Esophagus mucosa (tissue), 1 donor: ENCODE data around the gene CNTFR. TPM values are rescaled to one million over a fixed set of nuclear protein-coding genes. Genes with fewer than 3 reads are reported as not detected.

Experiments
- ATAC-seq: fragments of 200-7000 bp; cut with Tn5 transposase; one replicate; pipeline ENCODE4 v1.9.1; 2020
- total RNA-seq: library from RNA; stranded (reverse); gene quantifications from one replicate; pipeline ENCODE4 v1.2.4, GENCODE V29; 2023
- donor health status: DM: yes; HTN: yes; CAD: no.

CNTFR gene
- total RNA-seq, 1 donor from 2014 or later = not detected

DNA sequence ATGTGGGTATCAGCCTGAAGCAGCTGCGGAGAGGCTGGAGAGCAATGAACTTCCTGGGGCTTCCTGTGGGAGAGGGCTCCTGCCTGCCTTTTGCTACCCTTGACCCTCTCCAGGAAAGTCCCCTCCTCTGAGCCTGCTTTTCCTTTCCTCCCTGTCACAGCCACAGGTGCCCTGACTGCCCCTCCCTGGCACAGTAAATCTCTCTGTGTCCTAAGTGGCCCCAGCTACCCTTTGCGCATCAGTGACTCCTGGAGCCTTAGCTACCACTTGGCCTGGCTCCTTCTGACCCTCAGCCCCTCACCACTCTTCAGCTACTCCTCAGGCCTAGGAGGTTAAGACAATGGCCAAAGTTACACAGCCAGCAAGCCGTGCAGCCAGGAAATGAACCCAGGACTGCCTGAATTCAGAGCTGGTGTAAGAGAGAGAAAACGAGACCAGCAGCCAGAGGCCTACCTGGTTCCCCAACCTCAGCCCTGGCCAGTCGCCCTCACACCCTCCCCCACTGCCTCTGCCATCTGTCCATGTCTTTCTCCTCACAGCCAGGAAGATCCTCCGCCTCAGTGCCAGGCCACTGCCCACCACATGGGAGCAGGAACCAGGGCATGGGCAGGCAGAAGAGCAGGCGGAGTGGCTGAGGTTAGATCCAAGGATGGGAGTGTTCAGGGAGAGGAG, 18.6 kb downstream of the CNTFR start:
- no peak for ATAC-seq

DNA sequence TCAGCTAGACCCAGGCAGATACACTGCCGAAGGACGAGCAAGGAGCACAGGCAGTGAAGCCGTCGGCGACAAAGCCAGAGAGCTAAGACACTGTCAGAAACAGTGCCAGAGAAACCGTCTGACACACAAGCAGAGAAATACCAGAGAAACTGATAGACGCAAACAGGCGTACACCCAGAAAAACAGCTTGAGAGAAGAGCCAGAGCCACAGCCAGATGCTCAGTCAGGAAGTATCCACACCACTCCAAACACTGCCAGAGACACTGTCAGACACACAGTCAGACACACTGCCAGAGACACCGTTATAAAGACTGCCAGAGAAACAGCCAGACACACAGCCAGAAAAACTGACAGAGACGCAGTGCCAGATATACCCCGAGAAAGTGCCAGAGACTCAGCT, 19.1 kb downstream of the CNTFR start:
- no peak for ATAC-seq

DNA sequence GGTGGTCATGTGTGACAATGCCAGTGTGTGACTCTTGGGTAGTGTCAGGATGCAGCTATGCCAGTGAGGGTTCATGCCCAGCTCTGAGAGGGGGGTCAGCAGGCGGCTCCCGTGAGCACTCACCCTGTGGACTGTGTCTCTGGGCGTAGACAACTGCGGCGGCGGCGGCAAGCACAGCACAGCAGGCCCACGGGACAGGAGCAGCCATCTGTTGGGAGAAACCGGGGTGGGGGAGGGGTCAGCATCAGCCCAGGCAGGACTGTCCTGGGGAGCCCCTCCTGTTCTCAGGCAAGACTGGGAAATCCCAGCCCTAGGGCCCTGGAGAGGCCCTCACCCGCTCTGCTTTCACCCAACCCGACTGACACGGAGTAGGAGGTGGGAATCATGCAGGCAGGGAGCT, 20.8 kb downstream of the CNTFR start:
- no peak for ATAC-seq

- ATAC-seq = no peak
Measured at GRCh38 chr9:34568133-34568532, 21.4 kb downstream of the CNTFR start.

DNA sequence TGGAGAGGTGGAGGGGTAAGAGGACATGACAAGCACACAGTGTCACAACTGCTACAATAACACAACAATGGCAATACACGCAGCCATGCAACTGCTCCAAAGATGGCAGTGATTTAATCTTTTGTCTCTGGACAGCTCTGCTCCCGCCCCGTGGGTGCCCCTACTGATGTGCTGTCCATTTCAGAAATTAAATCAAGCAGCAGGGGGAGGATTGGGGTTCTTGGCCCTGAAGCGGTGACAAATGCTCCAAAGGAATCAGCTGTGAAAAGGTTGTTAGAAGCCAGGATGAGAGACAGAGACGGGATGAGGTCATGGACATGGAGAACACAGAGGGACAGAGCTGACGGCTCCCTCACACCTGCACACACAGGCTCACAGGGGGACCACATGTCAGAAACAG, 22.6 kb downstream of the CNTFR start:
- no peak for ATAC-seq

GRCh38 chr9:34566322-34566721, 23.2 kb downstream of the CNTFR start:
- ATAC-seq = no peak

- no peak for ATAC-seq
Measured at GRCh38 chr9:34565856-34566255, 23.7 kb downstream of the CNTFR start.

DNA sequence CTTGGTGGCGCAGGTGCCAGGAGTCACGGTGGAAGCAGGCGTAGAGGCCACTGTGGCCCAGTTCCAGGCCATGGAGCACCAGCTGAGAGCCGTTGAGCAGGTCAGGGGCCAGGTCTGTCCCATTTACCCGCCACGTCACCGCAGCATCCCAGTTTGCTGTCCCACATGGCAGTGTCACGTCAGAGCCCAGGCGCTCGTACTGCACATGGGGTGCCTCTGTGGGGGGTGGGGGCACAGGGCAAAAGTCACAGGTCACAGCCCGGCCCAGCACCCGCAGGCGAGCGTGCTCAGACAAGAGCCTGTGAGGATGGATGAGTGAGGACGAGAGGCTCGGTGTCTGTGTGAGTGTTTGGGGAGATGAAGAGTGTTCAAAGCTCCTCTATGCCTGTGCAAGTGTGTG, 24.9 kb downstream of the CNTFR start:
- no peak for ATAC-seq

GRCh38 chr9:34563262-34563661, 26.3 kb downstream of the CNTFR start:
- no peak for ATAC-seq

GRCh38 chr9:34562135-34562745, 27.3 kb downstream of the CNTFR start:
- ATAC-seq = no peak

GRCh38 chr9:34560599-34561214, 28.8 kb downstream of the CNTFR start:
- no peak for ATAC-seq

DNA sequence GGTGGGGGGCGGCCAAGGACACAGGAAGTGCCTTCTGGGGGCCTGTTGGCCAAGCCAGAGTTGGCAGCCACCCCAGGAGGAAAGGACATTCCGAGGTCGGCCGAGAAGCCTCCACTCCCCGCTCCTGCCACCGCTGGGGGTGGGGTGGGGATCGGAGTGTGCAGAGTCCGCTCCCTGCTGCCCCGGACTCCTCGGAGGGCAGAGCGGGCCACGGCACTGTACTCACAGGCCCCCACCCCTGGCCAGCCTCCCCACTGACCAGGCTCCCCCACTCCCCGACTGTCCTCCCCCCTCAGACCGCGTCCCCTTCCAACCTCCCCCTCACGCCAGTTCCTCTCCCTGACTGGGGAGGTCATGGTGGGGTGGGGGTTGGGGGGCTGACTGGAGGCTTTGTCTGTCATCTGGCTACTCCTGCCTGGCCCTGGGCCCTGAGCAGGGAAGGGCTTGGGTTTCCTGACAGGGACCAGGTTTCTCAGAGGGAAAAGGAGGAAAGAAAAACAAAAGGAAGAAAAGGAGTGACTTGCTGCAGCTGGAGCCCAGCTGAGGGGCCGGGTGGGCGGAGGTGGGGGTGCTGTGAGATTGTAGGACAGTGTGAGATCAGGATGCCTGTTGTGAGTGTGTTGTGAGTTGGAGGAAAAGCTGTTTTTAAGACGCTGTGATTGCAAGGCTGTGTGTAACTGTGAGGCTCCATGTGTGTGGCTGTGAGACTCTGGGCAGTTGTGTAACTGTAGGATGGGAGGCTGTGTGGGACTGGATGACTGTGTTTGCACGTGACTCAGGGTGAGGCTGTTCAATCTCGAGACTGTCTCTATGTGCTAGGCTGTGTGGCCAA, 29.7 kb downstream of the CNTFR start:
- peak; percentile 62 for ATAC-seq

DNA sequence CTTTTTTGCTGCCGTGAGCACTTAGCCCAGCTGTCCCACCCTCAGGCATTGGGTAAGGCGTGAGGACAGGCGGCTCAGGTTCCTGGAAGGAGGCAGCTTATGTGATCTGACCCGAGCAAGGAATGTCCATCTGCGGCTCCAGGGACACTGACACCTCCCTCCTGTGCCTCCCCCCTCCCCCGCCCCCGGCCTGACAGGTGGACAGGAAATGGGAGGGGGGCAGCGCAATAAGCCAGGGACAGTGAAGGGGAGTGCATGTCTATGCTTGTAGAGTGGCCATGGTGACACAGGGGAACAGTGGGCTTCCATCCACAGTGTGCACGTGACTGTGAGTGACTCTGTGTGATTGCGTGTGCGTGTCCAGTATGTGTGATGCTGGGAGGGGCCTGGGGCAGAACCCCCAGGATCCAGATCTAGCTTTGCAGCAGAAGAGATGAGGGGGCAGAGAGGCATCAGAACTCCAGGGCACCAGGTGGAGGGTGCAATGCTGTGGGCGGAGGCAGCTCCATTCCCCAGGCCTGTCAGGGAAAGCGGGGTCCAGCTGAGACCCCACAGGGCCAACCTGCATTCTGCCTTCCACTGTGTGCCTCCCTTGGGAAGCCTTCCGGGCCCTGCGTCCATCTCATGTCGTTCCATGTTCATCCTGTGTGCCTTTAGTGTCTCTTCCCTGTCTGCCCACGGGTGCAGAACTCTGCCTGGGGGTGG, 30.5 kb downstream of the CNTFR start:
- peak; percentile 17 for ATAC-seq

DNA sequence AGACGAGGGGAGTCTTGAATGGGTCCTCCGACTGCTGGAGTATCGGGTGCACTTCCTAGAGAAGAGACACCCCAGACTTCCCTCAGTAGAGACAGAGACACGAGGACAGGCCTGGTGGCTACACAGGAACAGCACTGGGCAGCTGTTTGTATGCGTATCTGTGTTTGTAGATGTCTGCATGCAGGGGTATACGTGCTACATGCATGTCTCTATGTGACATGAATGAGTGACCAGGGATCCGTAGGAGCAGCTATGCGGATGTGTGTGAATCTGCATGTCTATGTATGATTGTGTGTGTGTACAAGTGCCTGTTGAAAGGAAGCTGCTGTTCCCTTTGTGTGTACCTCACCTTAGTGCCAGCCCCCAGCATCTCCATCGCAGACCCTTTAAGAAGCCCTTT, 31.2 kb downstream of the CNTFR start:
- no peak for ATAC-seq

- no peak for ATAC-seq
Measured at GRCh38 chr9:34557426-34558321, 31.9 kb downstream of the CNTFR start.

DNA sequence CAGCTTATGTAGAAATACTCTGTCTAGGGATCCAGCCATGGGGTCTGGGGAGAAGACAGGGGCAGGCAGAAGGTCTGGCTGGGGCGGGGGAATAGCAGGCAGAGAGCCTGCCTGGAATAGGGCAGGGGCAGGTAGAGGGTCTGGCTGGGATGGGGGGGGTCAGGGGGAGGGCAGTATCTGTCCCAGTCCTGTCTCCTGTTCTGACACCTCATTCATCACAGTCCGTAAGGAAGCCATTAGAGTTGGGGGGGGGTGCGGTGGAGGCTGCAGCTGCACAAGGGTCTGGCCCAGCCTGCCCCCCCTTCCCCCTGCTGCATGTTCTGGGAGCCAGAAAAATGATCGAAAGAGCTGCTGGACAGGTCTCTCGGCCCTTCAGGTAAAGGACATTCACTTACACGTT, 32.6 kb downstream of the CNTFR start:
- no peak for ATAC-seq

DNA sequence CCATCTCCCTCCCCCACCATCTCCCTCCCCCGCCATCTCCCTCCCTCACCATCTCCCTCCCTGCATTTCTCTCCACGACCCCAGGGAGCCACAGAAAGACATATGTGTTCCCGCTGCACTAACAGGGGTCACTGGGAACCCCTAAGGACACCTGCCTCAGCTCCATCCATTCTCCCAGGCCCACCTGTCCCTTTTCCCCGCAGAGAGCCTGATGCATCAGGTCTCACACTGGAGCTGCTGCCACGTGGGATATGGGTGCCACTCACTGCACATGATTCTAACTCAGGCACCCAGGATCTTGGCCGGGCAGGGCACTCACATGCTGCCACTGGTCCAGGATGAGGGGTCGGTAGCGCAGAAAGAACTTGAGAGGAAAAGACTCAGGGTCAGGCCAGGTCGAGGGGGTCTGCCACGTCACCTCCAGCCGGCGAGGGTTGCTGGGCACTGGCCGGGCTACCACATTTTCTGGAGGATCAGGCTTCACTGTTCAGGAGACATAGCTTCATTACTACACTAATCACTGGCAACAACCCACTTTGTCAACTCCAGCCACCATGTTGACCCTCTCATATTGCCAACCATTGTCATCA, 33.5 kb downstream of the CNTFR start:
- no peak for ATAC-seq

DNA sequence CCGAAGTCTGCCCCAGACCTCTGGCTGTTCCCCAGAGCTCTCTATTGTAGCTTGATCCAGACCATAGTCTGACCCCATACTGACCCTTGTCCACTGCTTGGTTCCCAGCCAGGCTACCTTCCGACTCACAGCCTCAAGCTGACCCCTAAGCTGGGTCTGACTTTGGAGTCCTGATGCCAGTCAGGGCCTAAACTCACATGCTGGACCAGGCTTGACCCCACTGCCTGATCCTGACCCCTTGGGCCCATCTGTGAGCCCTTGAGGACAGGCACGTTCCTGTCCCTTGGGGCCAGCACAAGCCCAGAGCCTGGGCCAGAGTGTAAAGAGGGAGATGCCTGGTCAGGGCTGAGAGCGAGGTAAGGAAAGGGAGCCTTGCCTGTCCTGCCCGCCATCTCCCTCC, 34.0 kb downstream of the CNTFR start:
- ATAC-seq = no peak

- ATAC-seq = no peak
Measured at GRCh38 chr9:34555002-34555348, 34.5 kb downstream of the CNTFR start.

- ATAC-seq = no peak
Measured at GRCh38 chr9:34554211-34555001, 35.1 kb downstream of the CNTFR start.
